GM19193 (cell line): ENCODE results near the gene GABRR3.

Experiments
- POLR2A ChIP-seq: IDR thresholded peaks from 4 replicates; pipeline ENCODE4 v1.6.1; 2011; ENCODE audit not compliant: insufficient read depth, insufficient read length; ENCODE audit errors: extremely low read depth

The GABRR3 gene

GRCh38 chr3:98032265-98032664, 2.9 kb downstream of the GABRR3 start:
- TF ChIP-seq POLR2A: no peak

DNA sequence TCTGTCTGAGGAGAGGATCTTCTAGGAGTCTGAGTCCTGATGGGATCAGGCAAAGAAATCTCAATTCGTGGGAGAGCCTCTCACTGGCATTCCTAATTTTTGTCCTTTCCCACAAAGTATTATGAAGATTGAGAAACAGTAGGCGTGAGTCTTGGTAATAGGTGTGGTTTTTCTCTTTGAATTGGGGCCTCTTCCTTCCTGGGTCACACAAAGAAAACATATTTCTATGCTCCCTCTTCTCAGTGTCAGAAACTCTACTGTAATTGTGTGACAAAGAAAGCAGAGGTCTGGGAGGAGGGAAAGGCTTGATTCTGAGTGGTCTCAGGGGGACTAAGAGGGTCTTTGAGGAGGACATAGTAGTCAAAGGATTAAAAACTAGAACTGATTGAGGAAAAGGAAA, 6.0 kb downstream of the GABRR3 start:
- no peak for TF ChIP-seq POLR2A

GRCh38 chr3:98027085-98027446, 8.0 kb downstream of the GABRR3 start:
- no peak for TF ChIP-seq POLR2A

DNA sequence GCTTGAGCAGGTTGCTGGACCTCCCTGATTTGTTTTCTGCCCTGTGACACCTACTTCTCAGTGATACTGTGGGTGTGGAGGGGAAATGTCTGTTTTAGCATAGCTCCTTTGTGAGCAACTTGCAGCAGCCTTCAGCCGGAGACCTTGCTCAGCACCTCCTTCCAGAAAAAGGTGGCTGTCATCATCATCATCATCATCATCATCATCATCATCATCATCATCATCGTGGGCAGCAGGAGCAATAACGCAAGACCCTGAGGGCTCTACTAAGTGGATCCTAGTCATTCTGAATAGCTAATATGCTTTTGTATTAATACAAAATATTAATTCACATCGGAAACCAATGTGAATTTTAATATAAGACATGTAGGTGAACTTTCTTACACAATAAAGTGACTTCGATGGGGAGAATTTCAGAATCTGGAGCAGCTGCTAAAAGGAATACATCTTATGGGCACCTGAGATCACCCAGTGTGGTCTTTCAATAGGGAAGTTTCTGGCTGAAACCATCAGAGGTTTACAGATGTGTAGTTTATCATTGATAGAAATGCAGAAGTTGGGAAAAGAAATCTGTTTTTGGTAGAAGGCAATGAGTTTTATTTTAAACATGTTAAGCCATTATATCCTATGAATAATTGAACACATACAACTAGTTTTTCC, 8.6 kb downstream of the GABRR3 start:
- TF ChIP-seq POLR2A: no peak

DNA sequence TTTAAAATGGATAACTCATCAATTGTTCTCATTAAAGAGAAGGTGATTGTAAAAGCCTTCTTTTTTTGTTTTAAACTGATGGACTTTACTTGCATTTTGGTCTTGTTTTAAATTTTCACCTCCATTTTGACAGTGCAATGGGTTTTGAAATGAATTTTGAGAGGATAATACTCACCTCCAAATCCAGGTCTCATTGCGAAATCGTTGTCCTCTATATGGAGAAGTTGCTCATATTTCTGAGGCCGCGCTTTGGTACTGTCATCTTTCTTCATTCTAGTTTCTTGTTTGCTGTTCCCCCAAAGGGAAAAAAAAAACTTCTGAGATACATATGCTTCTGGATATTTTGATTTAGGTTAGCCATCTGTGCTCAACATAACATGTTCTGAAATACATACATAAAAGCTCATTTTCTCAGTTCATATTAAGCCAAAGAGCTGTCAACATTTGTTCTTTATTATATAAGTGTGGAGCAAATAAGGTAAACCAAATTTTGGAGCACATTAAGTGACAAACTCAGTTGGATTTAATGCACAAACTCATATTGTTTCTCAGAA, 9.6 kb downstream of the GABRR3 start:
- no peak for TF ChIP-seq POLR2A

DNA sequence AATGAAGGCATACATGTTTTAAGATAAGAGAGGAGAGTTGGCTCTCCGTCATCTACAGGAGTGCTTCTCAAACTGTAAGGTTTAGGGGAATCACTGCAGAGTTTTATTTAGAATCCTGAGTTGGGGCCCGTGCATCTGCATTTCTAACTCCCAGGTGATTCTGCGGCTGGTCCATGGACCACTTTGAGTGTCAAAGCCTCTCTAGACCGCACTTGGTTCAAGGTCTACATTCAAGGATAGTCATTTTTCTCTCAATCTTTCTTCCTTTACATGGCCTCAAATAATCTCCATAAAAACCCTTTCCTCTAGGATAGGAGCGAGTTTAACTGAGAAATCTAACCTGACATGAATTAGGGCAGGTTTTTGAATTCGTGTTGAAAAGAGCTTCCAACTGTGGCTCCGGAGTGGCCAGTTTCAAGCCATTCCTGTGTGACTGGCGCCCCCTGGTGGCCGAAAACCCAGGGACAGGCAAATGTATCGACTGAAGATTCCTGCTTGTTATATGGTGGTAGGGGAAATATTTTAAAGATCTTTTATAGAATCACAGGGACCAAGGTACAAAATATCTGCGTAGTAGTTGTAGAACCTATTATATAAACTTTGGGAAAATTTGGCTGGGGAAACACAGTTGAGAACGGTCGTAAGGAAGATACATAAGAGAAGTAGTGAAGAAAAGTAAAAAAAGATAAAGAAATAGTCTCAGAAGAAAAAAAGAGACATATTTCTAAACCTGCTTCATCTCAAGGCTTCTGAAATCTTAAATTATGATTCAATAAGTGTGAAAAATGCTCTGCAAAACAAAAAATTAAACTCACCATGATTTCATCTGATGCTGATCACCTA, 11.9 kb downstream of the GABRR3 start:
- TF ChIP-seq POLR2A: no peak

GRCh38 chr3:98021830-98022560, 13.1 kb downstream of the GABRR3 start:
- no peak for TF ChIP-seq POLR2A

DNA sequence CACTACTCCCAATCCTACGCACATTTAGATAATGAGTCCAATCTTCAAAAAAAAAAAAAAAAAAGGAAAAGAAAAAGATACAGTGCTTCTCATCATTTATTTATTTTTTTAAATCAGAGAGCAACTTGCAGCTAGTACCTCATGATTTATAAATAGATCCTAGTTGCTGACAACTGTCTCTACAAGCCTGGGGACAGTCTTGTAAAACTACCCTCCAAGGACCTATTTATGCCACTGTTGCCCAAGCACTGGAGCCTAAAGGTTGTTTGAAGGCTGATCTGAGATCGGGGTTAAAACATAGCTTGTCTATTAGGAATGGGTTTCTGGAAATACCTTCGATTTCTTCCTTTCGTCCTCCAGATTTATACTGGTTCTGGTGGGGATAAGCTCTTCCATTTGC, 14.7 kb downstream of the GABRR3 start:
- no peak for TF ChIP-seq POLR2A

- TF ChIP-seq POLR2A: no peak
Observed at GRCh38 chr3:98018301-98018700, 16.8 kb downstream of the GABRR3 start.

- TF ChIP-seq POLR2A: no peak
Observed at GRCh38 chr3:98014268-98014585, 20.9 kb downstream of the GABRR3 start.

DNA sequence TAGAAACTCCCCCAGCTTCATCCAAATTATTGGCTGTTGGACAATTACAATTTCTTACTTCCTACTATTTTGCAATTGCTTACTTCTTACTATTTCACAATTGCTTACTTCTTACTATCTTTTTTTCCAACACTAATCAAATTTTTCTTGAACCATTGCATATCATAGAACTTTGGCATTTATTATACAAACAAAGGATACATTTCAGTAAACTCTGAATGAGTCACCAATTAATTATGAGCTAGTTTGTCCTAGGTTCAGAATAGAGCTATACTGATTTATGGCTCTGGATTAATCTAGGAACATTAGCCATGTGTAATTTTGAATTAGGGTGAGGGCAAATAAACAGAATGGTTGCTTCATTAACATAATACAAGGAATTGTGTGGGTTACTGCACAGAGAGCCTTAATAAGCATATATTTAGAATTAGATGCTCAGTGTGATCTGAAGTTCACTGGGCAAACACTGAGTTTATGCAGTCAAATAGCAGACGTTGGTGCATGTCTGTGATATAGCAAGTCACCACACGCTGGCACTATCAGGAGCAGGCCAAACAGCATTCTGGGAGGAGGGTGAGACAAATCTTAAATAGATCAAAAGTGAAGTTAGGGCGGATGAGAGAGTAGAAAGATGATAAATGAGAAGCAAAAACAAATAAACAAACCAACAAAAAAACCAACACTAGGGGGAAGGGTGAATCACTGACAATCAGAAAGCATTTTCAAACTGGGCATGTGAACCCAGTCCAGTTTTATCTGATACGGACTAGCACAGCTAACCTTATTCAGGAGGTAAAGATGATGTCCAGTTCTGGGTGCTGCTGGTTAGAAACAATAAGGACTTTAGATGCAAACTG, 21.5 kb downstream of the GABRR3 start:
- TF ChIP-seq POLR2A: no peak

- no peak for TF ChIP-seq POLR2A
Observed at GRCh38 chr3:98012979-98013378, 22.1 kb downstream of the GABRR3 start.

GRCh38 chr3:98010194-98010882, 24.8 kb downstream of the GABRR3 start:
- no peak for TF ChIP-seq POLR2A

- no peak for TF ChIP-seq POLR2A
Observed at GRCh38 chr3:98008855-98009254, 26.3 kb downstream of the GABRR3 start.
